Parathyroid adenoma (tissue), 2 donors: ENCODE results near the gene SLC35F3.
"Not testable (repeated sequence)": the region's sequence is repeated elsewhere in the genome, so short reads cannot be mapped to it uniquely, and the experiment has no call there.

Experiments
- H2AFZ ChIP-seq: fragments of 300-600 bp; sonication (generic); one replicate; pipeline ENCODE4 v1.7.0; 2017; ENCODE audit warnings: antibody characterized with exemption, mild to moderate bottlenecking
- H3K27ac ChIP-seq: fragments of 300-600 bp; sonication (generic); one replicate; pipeline ENCODE4 v1.7.0; 2017
- H3K27me3 ChIP-seq: fragments of 300-600 bp; sonication (generic); one replicate; pipeline ENCODE4 v1.7.0; 2017; ENCODE audit warnings: low read length; ENCODE audit not compliant: control insufficient read depth, insufficient read depth
- H3K36me3 ChIP-seq: fragments of 300-600 bp; sonication (generic); one replicate; pipeline ENCODE4 v1.7.0; 2017; ENCODE audit warnings: low read length; ENCODE audit not compliant: control insufficient read depth, insufficient read depth
- H3K4me1 ChIP-seq: fragments of 300-600 bp; sonication (generic); one replicate; pipeline ENCODE4 v1.7.0; 2017; ENCODE audit warnings: control low read depth
- H3K4me2 ChIP-seq: fragments of 300-600 bp; sonication (generic); one replicate; pipeline ENCODE4 v1.7.0; 2017; ENCODE audit warnings: low read length
- H3K4me3 ChIP-seq: fragments of 300-600 bp; sonication (generic); one replicate; pipeline ENCODE4 v1.7.0; 2017; ENCODE audit warnings: low read depth, low read length
- H3K79me2 ChIP-seq: fragments of 300-600 bp; sonication (generic); one replicate; pipeline ENCODE4 v1.7.0; 2017; ENCODE audit warnings: control low read depth
- H3K9ac ChIP-seq: fragments of 300-600 bp; sonication (generic); one replicate; pipeline ENCODE4 v1.7.0; 2017; ENCODE audit warnings: mild to moderate bottlenecking
- H3K9me3 ChIP-seq: fragments of 300-600 bp; sonication (generic); one replicate; pipeline ENCODE4 v1.7.0; 2017; ENCODE audit warnings: low read length; ENCODE audit not compliant: control insufficient read depth
- TF ChIP-seq, protein P1 (sequence below): fragments of 300-600 bp; sonication (generic); IDR thresholded peaks from one replicate; pipeline ENCODE4 v1.7.0; 2017; ENCODE audit warnings: antibody characterized with exemption, mild to moderate bottlenecking
- donor health status: primary hyperparathyroidism.

SLC35F3 gene

DNA sequence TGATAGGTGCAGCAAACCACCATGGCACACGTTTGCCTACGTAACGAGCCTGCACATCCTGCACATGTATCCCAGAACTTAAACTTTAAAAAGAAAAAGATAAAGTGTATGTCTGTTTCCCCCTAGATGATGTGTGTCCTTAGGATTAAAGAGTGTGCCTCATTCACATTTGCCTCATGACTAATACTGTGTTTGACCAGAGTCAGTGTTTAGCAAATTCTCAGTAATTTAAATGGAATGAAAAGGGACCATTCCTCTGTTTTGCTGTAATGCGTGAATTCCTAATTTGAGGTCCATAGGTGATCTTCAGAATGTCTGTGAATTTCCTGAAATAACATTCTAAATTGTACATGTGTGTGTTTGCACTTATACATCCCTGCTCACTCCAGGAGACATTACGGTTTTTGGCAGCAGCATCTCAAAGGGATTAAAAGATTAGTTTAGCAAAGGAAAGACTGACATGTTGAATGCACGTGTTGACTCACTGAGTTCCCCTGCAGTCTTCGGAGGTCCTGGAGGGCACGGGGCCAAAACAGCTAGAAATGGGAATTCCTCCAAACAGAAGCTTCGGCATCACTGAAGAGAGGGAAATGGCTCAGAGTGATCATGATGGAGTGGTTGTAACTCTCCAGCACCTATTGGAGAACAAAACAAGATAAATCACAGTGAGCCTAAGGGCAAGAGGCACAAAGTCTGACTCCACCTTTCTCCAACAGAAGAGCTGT, 19.1 kb upstream of the SLC35F3 start:
- TF ChIP-seq, protein P1, sequence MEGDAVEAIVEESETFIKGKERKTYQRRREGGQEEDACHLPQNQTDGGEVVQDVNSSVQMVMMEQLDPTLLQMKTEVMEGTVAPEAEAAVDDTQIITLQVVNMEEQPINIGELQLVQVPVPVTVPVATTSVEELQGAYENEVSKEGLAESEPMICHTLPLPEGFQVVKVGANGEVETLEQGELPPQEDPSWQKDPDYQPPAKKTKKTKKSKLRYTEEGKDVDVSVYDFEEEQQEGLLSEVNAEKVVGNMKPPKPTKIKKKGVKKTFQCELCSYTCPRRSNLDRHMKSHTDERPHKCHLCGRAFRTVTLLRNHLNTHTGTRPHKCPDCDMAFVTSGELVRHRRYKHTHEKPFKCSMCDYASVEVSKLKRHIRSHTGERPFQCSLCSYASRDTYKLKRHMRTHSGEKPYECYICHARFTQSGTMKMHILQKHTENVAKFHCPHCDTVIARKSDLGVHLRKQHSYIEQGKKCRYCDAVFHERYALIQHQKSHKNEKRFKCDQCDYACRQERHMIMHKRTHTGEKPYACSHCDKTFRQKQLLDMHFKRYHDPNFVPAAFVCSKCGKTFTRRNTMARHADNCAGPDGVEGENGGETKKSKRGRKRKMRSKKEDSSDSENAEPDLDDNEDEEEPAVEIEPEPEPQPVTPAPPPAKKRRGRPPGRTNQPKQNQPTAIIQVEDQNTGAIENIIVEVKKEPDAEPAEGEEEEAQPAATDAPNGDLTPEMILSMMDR = no peak
- Histone ChIP-seq H3K27me3 (no peaks in the 10 kb centered on the region), H3K4me2 (no peak overlapping the region), H2AFZ (no peak overlapping the region), H3K4me3 (no peak overlapping the region), H3K36me3 (no peaks in the 10 kb centered on the region), H3K9me3 (no peaks in the 10 kb centered on the region), H3K4me1 (no peaks in the 10 kb centered on the region), H3K9ac (no peak overlapping the region), H3K79me2 (no peaks in the 10 kb centered on the region), H3K27ac (no peak overlapping the region)

DNA sequence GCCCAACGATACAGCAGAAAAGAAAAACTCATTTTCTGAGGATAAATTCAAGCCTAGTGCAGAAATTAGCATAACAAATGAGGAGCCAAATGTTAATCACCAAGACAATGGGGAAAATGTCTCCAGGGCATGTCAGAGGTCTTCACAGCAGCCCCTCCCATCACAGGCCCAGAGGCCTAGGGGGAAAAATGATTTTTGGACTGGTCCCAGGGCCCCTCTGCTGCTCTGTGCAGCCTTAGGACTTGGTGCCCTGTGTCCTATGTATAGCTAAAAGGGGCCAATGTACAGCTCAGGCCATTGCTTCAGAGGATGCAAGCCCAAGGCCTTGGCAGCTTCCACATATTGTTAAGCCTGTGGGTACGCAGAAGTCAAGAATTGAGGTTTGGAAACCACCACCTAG, 13.3 kb upstream of the SLC35F3 start:
- H3K4me1 ChIP-seq, H3K4me3 ChIP-seq, H2AFZ ChIP-seq, H3K79me2 ChIP-seq, H3K4me2 ChIP-seq, H3K9me3 ChIP-seq, H3K27ac ChIP-seq, H3K27me3 ChIP-seq, H3K9ac ChIP-seq, H3K36me3 ChIP-seq: not testable (repeated sequence)

DNA sequence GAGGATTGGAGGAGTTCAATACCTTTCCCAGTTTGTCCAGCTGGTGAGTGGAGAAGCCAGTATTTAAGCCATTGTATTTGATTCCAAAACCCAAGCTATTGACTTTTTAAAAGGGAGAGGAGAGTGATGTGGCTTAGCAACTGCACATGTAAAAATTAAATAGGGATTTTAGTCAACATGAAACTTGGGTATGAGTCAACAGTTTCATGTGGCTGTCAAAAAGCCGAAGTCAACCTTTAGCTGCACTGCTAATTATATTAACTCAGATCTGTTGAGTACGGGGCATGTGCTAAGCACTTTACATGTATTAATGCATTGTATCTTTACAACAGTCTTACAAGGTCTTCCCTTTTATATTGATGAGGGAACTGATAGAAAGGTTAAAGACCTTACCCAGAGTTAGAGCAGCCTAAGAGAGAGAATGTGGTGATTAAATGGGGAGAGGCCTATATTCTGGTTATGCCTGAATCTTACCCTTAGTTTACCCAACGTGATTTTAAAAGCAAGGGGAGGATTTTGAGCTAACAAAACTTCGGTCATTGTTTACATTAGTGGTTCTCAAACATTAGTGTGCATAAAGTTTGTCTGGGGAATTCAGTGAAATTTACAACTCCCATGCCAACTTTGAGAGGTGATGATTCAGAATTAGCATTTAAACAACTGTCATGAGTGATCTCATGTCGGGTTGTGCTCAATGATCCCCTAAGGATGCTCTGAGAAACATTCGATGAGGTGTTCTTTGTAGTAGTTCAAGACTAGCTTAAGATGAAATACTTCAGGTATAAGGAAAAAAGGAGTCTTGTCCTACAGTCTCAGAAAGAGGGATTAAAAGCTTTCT, 6.9 kb upstream of the SLC35F3 start:
- H3K4me3 ChIP-seq = no peak overlapping the region
- H3K27me3 ChIP-seq = no peaks in the 10 kb centered on the region
- no peak overlapping the region for H3K9ac ChIP-seq
- TF ChIP-seq, protein P1 = no peak
- no peaks in the 10 kb centered on the region for H3K4me1 ChIP-seq
- H3K9me3 ChIP-seq = no peaks in the 10 kb centered on the region
- no peaks in the 10 kb centered on the region for H3K79me2 ChIP-seq
- H3K36me3 ChIP-seq = no peaks in the 10 kb centered on the region
- H3K27ac ChIP-seq = no peak overlapping the region
- H3K4me2 ChIP-seq = no peak overlapping the region
- H2AFZ ChIP-seq = no peak overlapping the region

DNA sequence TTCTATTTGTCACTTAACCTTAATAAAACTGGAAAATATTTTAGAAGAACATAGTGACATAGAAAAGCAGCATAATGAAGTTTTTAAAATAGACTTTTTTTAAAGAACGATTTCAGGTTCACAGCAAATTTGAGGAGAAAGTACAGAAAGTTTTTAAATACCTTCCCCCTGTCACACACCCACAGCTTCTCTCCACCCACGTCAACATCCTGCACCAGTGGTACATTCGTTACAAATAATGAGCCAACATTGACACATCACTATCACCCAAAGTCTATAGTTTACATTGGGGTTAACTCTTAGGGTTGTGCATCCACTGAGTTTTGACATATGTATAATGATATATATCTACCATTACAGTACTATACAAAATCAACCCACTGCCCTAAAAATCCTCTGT, 3.0 kb upstream of the SLC35F3 start:
- TF ChIP-seq, protein P1 = no peak
- no peaks in the 10 kb centered on the region for H3K27me3 ChIP-seq

DNA sequence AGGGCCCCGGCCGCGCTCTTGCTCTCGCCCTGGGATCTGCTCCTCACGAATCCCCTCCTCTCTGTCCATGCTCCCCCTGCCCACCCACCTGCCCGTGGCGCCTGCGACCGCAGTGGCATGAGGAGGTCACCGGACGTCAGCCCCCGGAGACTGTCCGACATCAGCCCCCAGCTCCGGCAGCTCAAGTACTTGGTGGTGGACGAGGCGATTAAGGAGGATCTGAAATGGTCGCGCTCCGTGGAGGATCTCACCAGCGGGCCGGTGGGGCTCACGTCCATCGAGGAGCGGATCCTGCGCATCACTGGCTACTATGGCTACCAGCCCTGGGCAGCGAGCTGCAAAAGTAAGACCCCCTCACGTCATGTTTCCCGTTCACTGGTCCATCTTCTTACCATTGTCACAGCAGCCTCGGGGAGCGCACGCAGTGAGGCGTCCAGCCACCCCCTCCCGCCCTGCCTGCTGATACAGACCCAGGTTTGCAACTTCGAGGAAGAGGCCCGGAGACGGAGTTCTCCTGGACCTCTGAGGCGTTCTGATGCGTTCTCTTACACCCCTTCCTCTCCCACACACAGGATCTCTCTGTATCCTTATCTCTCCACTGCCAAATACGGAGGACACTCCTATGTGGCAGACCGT, 1.1 kb downstream of the SLC35F3 start:
- no peak overlapping the region for H3K9ac ChIP-seq
- H2AFZ ChIP-seq = no peak overlapping the region
- H3K9me3 ChIP-seq = no peaks in the 10 kb centered on the region
- no peak overlapping the region for H3K27ac ChIP-seq
- TF ChIP-seq, protein P1 = no peak
- no peaks in the 10 kb centered on the region for H3K79me2 ChIP-seq
- H3K4me1 ChIP-seq = no peaks in the 10 kb centered on the region
- no peak overlapping the region for H3K4me3 ChIP-seq
- H3K36me3 ChIP-seq = no peaks in the 10 kb centered on the region
- no peaks in the 10 kb centered on the region for H3K27me3 ChIP-seq
- peak overlapping the region; percentile 48 for H3K4me2 ChIP-seq

More for the DNA sequence above, 3.0 kb upstream of the SLC35F3 start:
- Histone ChIP-seq H3K4me1 (no peaks in the 10 kb centered on the region), H3K9me3 (no peaks in the 10 kb centered on the region), H3K36me3 (no peaks in the 10 kb centered on the region), H3K4me3 (no peak overlapping the region), H3K9ac (no peak overlapping the region), H3K27ac (no peak overlapping the region), H3K4me2 (no peak overlapping the region), H3K79me2 (no peaks in the 10 kb centered on the region), H2AFZ (no peak overlapping the region)
